ENCODE results near the gene PFN1.

PFN1 gene

GRCh38 chr17:4948166-4948930 lies at the start of gene PFN1:
Gene PFN1, minus strand, starts transcription at chr17:4948530. Its CDS starts 136 bp downstream, at chr17:4948394.
- peak within 1 kb of the TSS; percentile 96 for H3K4me3 ChIP-seq (ENCODE audit: low read depth, low read length)
- no peaks in the 10 kb centered on the region for H3K27me3 ChIP-seq (ENCODE audit: insufficient read depth, low read depth, severe bottlenecking)
- peak within 1 kb of the TSS; percentile 95 for H3K27ac ChIP-seq
- H3K9me3 ChIP-seq (ENCODE audit: severe bottlenecking) = no peaks in the 10 kb centered on the region
- H3K36me3 ChIP-seq = peaks cover 49% of the 10 kb centered on the region
- DNase-seq = peak; percentile 85
- TF ChIP-seq, protein P1, sequence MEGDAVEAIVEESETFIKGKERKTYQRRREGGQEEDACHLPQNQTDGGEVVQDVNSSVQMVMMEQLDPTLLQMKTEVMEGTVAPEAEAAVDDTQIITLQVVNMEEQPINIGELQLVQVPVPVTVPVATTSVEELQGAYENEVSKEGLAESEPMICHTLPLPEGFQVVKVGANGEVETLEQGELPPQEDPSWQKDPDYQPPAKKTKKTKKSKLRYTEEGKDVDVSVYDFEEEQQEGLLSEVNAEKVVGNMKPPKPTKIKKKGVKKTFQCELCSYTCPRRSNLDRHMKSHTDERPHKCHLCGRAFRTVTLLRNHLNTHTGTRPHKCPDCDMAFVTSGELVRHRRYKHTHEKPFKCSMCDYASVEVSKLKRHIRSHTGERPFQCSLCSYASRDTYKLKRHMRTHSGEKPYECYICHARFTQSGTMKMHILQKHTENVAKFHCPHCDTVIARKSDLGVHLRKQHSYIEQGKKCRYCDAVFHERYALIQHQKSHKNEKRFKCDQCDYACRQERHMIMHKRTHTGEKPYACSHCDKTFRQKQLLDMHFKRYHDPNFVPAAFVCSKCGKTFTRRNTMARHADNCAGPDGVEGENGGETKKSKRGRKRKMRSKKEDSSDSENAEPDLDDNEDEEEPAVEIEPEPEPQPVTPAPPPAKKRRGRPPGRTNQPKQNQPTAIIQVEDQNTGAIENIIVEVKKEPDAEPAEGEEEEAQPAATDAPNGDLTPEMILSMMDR (IDR thresholded peaks at IDR 0.05; ENCODE audit: low read depth, low read length) = no peak

- TF ChIP-seq, protein P1 (IDR thresholded peaks at IDR 0.05; ENCODE audit: low read depth, low read length) = no peak
- Histone ChIP-seq H3K36me3 (peaks cover 17% of the 10 kb centered on the region), H3K27ac (peak within 1 kb of the TSS; percentile 91), H3K9me3 (ENCODE audit: severe bottlenecking) (no peaks in the 10 kb centered on the region), H3K4me3 (ENCODE audit: low read depth, low read length) (peak within 1 kb of the TSS; percentile 67), H3K27me3 (ENCODE audit: insufficient read depth, low read depth, severe bottlenecking) (no peaks in the 10 kb centered on the region)
- peak; percentile 93 for DNase-seq
Observed at GRCh38 chr17:4997302-4998026, 49.1 kb upstream of the PFN1 start, which contains the start of the genes INCA1 and KIF1C. Gene INCA1, minus strand, starts transcription at chr17:4997522. Its CDS starts 3,085 bp downstream, at chr17:4994437. Gene KIF1C, plus strand, starts transcription at chr17:4997950. Its CDS starts 2,297 bp downstream, at chr17:5000247.

DNA sequence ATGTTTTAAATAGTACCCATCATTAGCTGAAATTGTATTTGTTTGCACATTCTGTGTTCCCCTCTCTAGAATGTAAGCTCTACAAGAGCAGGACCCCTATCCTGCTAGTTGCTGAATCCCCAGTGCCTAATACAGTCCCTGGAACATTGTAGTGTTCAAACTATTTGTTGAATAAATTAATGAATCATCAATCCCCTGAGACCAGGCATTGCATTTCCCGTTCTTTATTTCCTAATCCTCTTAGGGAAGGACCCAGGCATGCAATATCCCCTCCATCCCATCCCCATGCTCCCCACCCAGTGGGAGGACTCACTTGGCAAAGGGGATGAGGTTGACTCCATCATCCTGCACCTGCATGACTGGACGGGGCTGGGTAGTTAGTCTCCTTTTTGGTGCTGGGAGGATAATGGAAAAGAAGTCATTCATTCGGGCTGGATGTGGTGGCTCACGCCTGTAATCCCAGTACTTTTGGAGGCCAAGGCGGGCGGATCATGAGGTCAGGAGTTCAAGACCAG lies 45.8 kb upstream of the PFN1 start:
- Histone ChIP-seq H3K27ac (no peak overlapping the region), H3K36me3 (no peaks in the 10 kb centered on the region), H3K4me3 (ENCODE audit: low read depth, low read length) (no peak overlapping the region), H3K27me3 (ENCODE audit: insufficient read depth, low read depth, severe bottlenecking) (no peaks in the 10 kb centered on the region), H3K9me3 (ENCODE audit: severe bottlenecking) (no peaks in the 10 kb centered on the region)
- DNase-seq = no peak
- TF ChIP-seq, protein P1 (IDR thresholded peaks at IDR 0.05; ENCODE audit: low read depth, low read length) = no peak

GRCh38 chr17:4987767-4988567 lies 39.6 kb upstream of the PFN1 start:
- Histone ChIP-seq H3K36me3 (peaks cover 11% of the 10 kb centered on the region), H3K27me3 (ENCODE audit: insufficient read depth, low read depth, severe bottlenecking) (no peaks in the 10 kb centered on the region), H3K4me3 (ENCODE audit: low read depth, low read length) (peak overlapping the region; percentile 73), H3K9me3 (ENCODE audit: severe bottlenecking) (no peaks in the 10 kb centered on the region), H3K27ac (peak overlapping the region; percentile 74)
- no peak for DNase-seq
- TF ChIP-seq, protein P1 (IDR thresholded peaks at IDR 0.05; ENCODE audit: low read depth, low read length) = no peak

DNA sequence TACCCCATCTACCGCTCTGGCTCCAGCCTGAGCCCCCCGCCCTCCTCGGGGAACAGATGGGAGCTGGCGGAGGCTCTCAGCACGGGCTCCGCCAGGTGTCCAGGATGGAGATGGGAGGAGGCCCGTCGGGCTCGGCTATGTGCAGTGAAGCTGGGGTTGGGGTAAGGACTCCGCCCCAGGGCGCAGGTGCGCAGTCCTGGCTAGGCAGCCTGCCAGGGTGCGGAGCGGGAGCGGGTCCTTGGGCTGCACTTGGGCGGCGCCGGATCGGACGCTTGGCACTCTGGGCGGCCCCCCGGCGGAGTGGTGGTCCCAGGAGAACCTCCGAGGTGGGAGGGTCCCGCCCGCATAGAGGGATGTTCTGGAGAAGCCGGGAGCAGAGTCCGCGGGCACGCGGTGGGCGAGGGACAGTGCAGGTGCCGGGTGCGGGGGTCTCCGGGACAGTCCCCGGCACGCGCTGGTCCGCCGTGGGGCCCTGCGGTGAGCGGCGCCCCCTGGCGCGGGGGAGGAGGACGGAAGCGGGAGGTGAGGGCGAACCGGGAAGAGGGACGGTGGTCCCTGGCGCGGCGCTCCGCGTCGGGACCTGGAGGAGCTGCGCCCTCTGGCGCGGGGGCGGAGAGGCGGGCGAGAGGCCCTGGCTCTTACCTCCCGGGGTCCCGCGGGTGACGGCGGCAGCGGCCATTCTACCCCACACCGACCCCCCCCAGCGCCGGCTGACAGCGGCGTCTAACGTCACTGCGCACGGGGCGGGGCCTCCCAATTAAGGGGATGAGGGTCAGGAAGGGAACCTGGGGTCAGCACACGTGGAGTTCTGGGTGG lies 38.8 kb upstream of the PFN1 start, which contains the start of gene CAMTA2:
CAMTA2 (minus strand) TSS at position 725 of the 816 bp plus-strand sequence. CDS start 1,453 bp downstream, outside the sequence.
- Histone ChIP-seq H3K9me3 (ENCODE audit: severe bottlenecking) (no peaks in the 10 kb centered on the region), H3K36me3 (peaks cover 11% of the 10 kb centered on the region), H3K27me3 (ENCODE audit: insufficient read depth, low read depth, severe bottlenecking) (no peaks in the 10 kb centered on the region), H3K27ac (peak within 1 kb of the TSS; percentile 74), H3K4me3 (ENCODE audit: low read depth, low read length) (peak within 1 kb of the TSS; percentile 73)
- TF ChIP-seq, protein P1 (IDR thresholded peaks at IDR 0.05; ENCODE audit: low read depth, low read length) = peak; percentile 93
- peak; percentile 94 for DNase-seq
